GM12878 (cell line): ENCODE results near the gene PAX5.

Experiments
- EP300 ChIP-seq, 2 experiments: fragments of 150-350 bp in 1 of 2; IDR thresholded peaks; 2 replicates each; pipeline ENCODE4 v1.6.1; 2011 to 2012; ENCODE audit warnings: low read depth in 2 of 2, low read length in 2 of 2, borderline replicate concordance in 1 of 2, improper control_type of control experiment in 1 of 2, inconsistent platforms in 1 of 2; ENCODE audit not compliant: control insufficient read depth in 1 of 2
- KAT2A ChIP-seq: conservative IDR thresholded peaks from 2 replicates; pipeline ENCODE4 v1.6.1; 2011; ENCODE audit warnings: low read depth, low read length; ENCODE audit not compliant: control insufficient read depth
- TCF12 ChIP-seq: IDR thresholded peaks from 2 replicates; pipeline ENCODE4 v1.6.1; 2011; ENCODE audit warnings: low read depth, mild to moderate bottlenecking, low read length
- TF ChIP-seq, protein P1 (sequence below), 3 experiments: IDR thresholded peaks in 2 of 3; conservative IDR thresholded peaks in 1 of 3; 2 replicates each; pipeline ENCODE4 v1.5.1; 2011; ENCODE audit warnings: low read depth in 3 of 3, low read length in 3 of 3, mild to moderate bottlenecking in 3 of 3, control low read depth in 2 of 3, moderate library complexity in 2 of 3, inconsistent platforms in 1 of 3, mixed read lengths in 1 of 3; ENCODE audit not compliant: control insufficient read depth in 2 of 3, insufficient read depth in 1 of 3; ENCODE audit errors: extremely low read depth in 1 of 3

DNA sequence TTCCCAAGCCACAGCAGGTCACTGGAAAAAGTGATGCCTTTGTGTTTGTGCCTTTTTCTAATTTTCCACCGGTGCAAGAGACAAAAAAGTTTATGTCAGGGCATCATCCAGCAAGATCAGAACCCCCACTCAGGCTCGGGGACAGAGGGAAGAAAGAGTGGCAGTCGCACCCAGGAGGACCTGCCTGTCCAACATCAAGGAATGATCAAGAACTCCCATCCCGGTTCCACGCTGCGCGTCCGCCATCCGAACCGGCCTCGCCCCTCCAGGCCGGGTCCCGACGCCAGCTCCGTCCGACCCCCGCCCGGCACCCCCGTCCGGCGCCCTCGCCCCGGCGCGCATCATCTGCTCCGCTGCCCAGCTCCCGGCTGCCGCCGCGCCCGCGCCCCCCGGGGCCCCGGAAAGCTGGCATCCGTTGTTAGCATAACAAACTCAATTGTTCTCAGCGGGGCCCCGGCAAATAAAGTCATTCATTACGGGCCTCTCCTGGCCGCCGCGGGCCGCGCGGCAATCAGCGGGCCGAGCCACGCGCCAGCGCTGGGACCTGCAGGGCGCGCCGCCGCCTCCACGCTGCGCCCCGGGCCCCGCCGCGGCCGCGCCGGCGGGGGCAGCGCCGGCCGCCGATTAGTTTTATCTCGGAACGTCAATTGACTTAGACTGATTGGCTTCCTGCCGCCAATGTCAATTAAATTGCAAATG, 48.1 kb downstream of the PAX5 start:
- TF ChIP-seq KAT2A, result no peak
- TF ChIP-seq, protein P1, sequence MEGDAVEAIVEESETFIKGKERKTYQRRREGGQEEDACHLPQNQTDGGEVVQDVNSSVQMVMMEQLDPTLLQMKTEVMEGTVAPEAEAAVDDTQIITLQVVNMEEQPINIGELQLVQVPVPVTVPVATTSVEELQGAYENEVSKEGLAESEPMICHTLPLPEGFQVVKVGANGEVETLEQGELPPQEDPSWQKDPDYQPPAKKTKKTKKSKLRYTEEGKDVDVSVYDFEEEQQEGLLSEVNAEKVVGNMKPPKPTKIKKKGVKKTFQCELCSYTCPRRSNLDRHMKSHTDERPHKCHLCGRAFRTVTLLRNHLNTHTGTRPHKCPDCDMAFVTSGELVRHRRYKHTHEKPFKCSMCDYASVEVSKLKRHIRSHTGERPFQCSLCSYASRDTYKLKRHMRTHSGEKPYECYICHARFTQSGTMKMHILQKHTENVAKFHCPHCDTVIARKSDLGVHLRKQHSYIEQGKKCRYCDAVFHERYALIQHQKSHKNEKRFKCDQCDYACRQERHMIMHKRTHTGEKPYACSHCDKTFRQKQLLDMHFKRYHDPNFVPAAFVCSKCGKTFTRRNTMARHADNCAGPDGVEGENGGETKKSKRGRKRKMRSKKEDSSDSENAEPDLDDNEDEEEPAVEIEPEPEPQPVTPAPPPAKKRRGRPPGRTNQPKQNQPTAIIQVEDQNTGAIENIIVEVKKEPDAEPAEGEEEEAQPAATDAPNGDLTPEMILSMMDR (IDR thresholded peaks at IDR 0.05 in 2 of 3, conservative IDR thresholded peaks at IDR 0.05 in 1 of 3; ENCODE audit: control insufficient read depth in 2 of 3, extremely low read depth in 1 of 3, insufficient read depth in 1 of 3, low read depth in 3 of 3, low read length in 3 of 3), result no peak
- no peak for TF ChIP-seq EP300 (IDR thresholded peaks at IDR 0.05; ENCODE audit: borderline replicate concordance in 1 of 2, control insufficient read depth in 1 of 2, low read depth in 2 of 2, low read length in 2 of 2)
- TF ChIP-seq TCF12, result no peak
